Measurements from ENCODE around the gene ZFHX3. TPM values are rescaled to one million over a fixed set of nuclear protein-coding genes. Genes with fewer than 3 reads are reported as not detected.

Gene ZFHX3
- total and polyA plus RNA-seq, 2 of the 8 experiments (the other 6 are each of a cell fraction or from before 2014, with no cell fraction given): 0.08 to 0.99 TPM

DNA sequence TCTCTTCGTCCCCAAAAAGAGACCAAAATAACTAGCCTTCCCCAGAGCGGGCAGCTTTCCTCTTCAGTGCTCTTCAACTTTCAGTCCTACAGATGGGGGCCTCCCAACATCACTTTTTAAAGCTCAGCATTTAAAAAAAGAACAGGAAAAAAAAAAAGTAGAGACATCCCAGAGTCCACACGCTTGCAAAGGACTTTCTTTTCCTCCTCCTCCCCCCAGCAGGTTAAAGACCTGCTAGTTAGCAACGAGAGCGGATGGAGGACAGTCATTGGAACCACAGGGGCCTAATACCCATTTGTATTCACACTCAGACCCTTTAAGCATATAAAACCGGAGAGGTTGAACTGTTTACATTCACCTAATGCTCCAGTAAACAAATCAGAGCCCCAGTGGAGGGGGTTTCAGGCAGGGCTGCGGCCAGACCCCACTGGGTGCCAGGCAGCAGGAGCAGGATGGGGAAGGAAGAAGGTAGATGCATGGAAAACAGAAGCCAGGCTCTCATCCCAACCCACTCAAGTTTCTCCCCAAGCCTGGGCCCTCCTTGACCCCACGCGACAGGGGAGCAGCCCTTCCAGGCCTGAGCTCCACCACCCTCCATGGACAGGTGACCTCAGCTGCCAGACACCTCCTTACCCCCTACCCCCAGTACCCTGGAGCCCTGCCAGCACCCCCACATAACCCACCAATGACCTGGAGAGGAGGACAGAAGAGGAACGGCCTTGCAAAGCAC lies 15.2 kb downstream of the ZFHX3 start (continued):
- TF ChIP-seq, protein P1, sequence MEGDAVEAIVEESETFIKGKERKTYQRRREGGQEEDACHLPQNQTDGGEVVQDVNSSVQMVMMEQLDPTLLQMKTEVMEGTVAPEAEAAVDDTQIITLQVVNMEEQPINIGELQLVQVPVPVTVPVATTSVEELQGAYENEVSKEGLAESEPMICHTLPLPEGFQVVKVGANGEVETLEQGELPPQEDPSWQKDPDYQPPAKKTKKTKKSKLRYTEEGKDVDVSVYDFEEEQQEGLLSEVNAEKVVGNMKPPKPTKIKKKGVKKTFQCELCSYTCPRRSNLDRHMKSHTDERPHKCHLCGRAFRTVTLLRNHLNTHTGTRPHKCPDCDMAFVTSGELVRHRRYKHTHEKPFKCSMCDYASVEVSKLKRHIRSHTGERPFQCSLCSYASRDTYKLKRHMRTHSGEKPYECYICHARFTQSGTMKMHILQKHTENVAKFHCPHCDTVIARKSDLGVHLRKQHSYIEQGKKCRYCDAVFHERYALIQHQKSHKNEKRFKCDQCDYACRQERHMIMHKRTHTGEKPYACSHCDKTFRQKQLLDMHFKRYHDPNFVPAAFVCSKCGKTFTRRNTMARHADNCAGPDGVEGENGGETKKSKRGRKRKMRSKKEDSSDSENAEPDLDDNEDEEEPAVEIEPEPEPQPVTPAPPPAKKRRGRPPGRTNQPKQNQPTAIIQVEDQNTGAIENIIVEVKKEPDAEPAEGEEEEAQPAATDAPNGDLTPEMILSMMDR (IDR thresholded peaks at IDR 0.05; ENCODE audit: control extremely low read depth in 1 of 3, insufficient read depth in 1 of 3, low read depth in 1 of 3, low read length in 3 of 3): no peak
- TF ChIP-seq HDAC2 (IDR thresholded peaks at IDR 0.05; ENCODE audit: borderline replicate concordance in 1 of 2, low read depth in 2 of 2, low read length in 2 of 2) (peak; percentile 26 to 36; a peak in 1 of 4 replicates), BCL11A (IDR thresholded peaks at IDR 0.05; ENCODE audit: low read depth in 2 of 2, low read length in 2 of 2) (peak; percentile 20 to 71), ZNF274 (IDR thresholded peaks at IDR 0.05; ENCODE audit: borderline replicate concordance, extremely low read depth, low read length) (peak; percentile 42; the same call in 1 of the 2 replicates), CREB1 (IDR thresholded peaks at IDR 0.05) (0 out of 2 replicates have a peak, but pooled peaks have one; percentile 19), POLR2AphosphoS5 (IDR thresholded peaks at IDR 0.05; ENCODE audit: low read depth, low read length) (peak; percentile 97), ASH2L (IDR thresholded peaks at IDR 0.05; ENCODE audit: low read length) (peak; percentile 9), SP4 (IDR thresholded peaks at IDR 0.05; ENCODE audit: low read length) (0 out of 2 replicates have a peak, but pooled peaks have one; percentile 43)
- TF ChIP-seq, protein P2, sequence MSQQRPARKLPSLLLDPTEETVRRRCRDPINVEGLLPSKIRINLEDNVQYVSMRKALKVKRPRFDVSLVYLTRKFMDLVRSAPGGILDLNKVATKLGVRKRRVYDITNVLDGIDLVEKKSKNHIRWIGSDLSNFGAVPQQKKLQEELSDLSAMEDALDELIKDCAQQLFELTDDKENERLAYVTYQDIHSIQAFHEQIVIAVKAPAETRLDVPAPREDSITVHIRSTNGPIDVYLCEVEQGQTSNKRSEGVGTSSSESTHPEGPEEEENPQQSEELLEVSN (IDR thresholded peaks at IDR 0.05): no peak
- TF ChIP-seq, protein P3, sequence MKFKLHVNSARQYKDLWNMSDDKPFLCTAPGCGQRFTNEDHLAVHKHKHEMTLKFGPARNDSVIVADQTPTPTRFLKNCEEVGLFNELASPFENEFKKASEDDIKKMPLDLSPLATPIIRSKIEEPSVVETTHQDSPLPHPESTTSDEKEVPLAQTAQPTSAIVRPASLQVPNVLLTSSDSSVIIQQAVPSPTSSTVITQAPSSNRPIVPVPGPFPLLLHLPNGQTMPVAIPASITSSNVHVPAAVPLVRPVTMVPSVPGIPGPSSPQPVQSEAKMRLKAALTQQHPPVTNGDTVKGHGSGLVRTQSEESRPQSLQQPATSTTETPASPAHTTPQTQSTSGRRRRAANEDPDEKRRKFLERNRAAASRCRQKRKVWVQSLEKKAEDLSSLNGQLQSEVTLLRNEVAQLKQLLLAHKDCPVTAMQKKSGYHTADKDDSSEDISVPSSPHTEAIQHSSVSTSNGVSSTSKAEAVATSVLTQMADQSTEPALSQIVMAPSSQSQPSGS (IDR thresholded peaks at IDR 0.05; ENCODE audit: low read length): 0 out of 2 replicates have a peak, but pooled peaks have one; percentile 28
